MM.1S (cell line): ENCODE measurements around the gene LRRC25.

Source experiments
- DNase-seq: peaks from one replicate; pipeline ENCODE4 v3.0.0-alpha.2; 2015
- H2AFZ ChIP-seq: fragments of 300-600 bp; sonication (generic); 2 replicates; pipeline ENCODE4 v1.6.0; 2016; ENCODE audit warnings: antibody characterized with exemption, low read length
- H3F3A ChIP-seq: fragments of 300-600 bp; sonication (generic); 2 replicates; pipeline ENCODE4 v1.6.1; 2016; ENCODE audit warnings: mild to moderate bottlenecking, antibody characterized with exemption, low read length, moderate library complexity, mixed read lengths; ENCODE audit not compliant: insufficient read depth
- H3K27ac ChIP-seq: fragments of 300-600 bp; sonication (generic); 2 replicates; pipeline ENCODE4 v1.5.1; 2016; ENCODE audit warnings: mild to moderate bottlenecking, low read length
- H3K27me3 ChIP-seq: fragments of 300-600 bp; sonication (generic); replicated peaks from 2 replicates; pipeline ENCODE4 v1.6.0; 2016; ENCODE audit warnings: low read length; ENCODE audit not compliant: insufficient read depth
- H3K36me3 ChIP-seq: fragments of 300-600 bp; sonication (generic); replicated peaks from 2 replicates; pipeline ENCODE4 v1.6.1; 2016; ENCODE audit warnings: mild to moderate bottlenecking, low read length, mixed read lengths; ENCODE audit not compliant: insufficient read depth
- H3K4me1 ChIP-seq: fragments of 300-600 bp; sonication (generic); 2 replicates; pipeline ENCODE4 v1.6.1; 2016; ENCODE audit warnings: low read length, mixed read lengths
- H3K4me2 ChIP-seq: fragments of 300-600 bp; sonication (generic); 2 replicates; pipeline ENCODE4 v1.6.0; 2016; ENCODE audit warnings: low read depth, low read length
- H3K4me3 ChIP-seq: fragments of 300-600 bp; sonication (generic); 2 replicates; pipeline ENCODE4 v1.5.1; 2016; ENCODE audit warnings: low read length, mixed read lengths
- H3K79me2 ChIP-seq: fragments of 300-600 bp; sonication (generic); 2 replicates; pipeline ENCODE4 v1.6.1; 2016; ENCODE audit warnings: mixed run types, low read length, mixed read lengths
- H3K9ac ChIP-seq: fragments of 300-600 bp; sonication (generic); 2 replicates; pipeline ENCODE4 v1.6.1; 2016; ENCODE audit warnings: low read length, mixed read lengths
- H3K9me2 ChIP-seq: fragments of 300-600 bp; sonication (generic); replicated peaks from 2 replicates; pipeline ENCODE4 v1.6.1; 2016; ENCODE audit warnings: mild to moderate bottlenecking, low read length, mixed read lengths; ENCODE audit not compliant: insufficient read depth
- H3K9me3 ChIP-seq: fragments of 300-600 bp; sonication (generic); replicated peaks from 2 replicates; pipeline ENCODE4 v1.6.1; 2016; ENCODE audit warnings: mild to moderate bottlenecking, low read length, mixed read lengths; ENCODE audit not compliant: insufficient read depth
- H4K20me1 ChIP-seq: fragments of 300-600 bp; sonication (generic); 2 replicates; pipeline ENCODE4 v1.6.1; 2016; ENCODE audit warnings: mild to moderate bottlenecking, low read length, moderate library complexity, mixed read lengths; ENCODE audit not compliant: insufficient read depth
- CTCF ChIP-seq: fragments of 300-600 bp; sonication (generic); IDR thresholded peaks from 2 replicates; pipeline ENCODE4 v1.5.1; 2016; ENCODE audit warnings: antibody characterized with exemption, low read length, mixed read lengths
- EZH2 ChIP-seq: fragments of 300-600 bp; sonication (generic); optimal IDR thresholded peaks from 2 replicates; pipeline ENCODE3; 2017; ENCODE audit warnings: low read depth, mild to moderate bottlenecking, antibody characterized with exemption, low read length, mixed read lengths
- EZH2phosphoT487 ChIP-seq: fragments of 300-600 bp; sonication (generic); IDR thresholded peaks from 2 replicates; pipeline ENCODE4 v1.6.1; 2018; ENCODE audit warnings: antibody characterized with exemption, low read length

Gene LRRC25

GRCh38 chr19:18443406-18443805, 46.0 kb upstream of the LRRC25 start:
- H3K4me3 ChIP-seq, result no peak overlapping the region
- H4K20me1 ChIP-seq, result no peaks in the 10 kb centered on the region; the same call in 1 of the 2 replicates
- H3K9me3 ChIP-seq, result no peaks in the 10 kb centered on the region
- H3K27ac ChIP-seq, result no peak overlapping the region
- no peak overlapping the region for H2AFZ ChIP-seq
- TF ChIP-seq CTCF (no peak), EZH2phosphoT487 (no peak), EZH2 (no peak)
- H3K27me3 ChIP-seq, result no peaks in the 10 kb centered on the region
- no peaks in the 10 kb centered on the region for H3K9me2 ChIP-seq
- H3F3A ChIP-seq, result peaks cover 17% of the 10 kb centered on the region; the same call in 1 of the 2 replicates
- H3K36me3 ChIP-seq, result peaks cover 6% of the 10 kb centered on the region; the same call in 1 of the 2 replicates
- H3K4me1 ChIP-seq, result no peaks in the 10 kb centered on the region
- no peak overlapping the region for H3K9ac ChIP-seq
- no peak for DNase-seq
- no peak overlapping the region for H3K4me2 ChIP-seq
- peaks cover 10% of the 10 kb centered on the region for H3K79me2 ChIP-seq

- TF ChIP-seq EZH2 (no peak), EZH2phosphoT487 (no peak), CTCF (no peak)
- H3K9ac ChIP-seq, result no peak overlapping the region
Observed at GRCh38 chr19:18442941-18443340, 45.5 kb upstream of the LRRC25 start.

GRCh38 chr19:18441804-18442788, 44.7 kb upstream of the LRRC25 start:
- Histone ChIP-seq H3K79me2 (peaks cover 6% of the 10 kb centered on the region), H3K27me3 (no peaks in the 10 kb centered on the region), H2AFZ (no peak overlapping the region), H3K27ac (no peak overlapping the region), H3K36me3 (peaks cover 6% of the 10 kb centered on the region; the same call in 1 of the 2 replicates), H3F3A (peaks cover 17% of the 10 kb centered on the region; the same call in 1 of the 2 replicates), H3K9me3 (no peaks in the 10 kb centered on the region), H3K4me3 (no peak overlapping the region), H3K9ac (no peak overlapping the region), H4K20me1 (no peaks in the 10 kb centered on the region), H3K9me2 (no peaks in the 10 kb centered on the region), H3K4me2 (no peak overlapping the region), H3K4me1 (no peaks in the 10 kb centered on the region)
- no peak for DNase-seq
- no peak for TF ChIP-seq EZH2
- no peak for TF ChIP-seq CTCF
- TF ChIP-seq EZH2phosphoT487, result no peak

More at GRCh38 chr19:18442941-18443340, 45.5 kb upstream of the LRRC25 start:
- H3K79me2 ChIP-seq, result peaks cover 6% of the 10 kb centered on the region
- H3K4me2 ChIP-seq, result no peak overlapping the region
- DNase-seq, result no peak
- H3F3A ChIP-seq, result peaks cover 17% of the 10 kb centered on the region; the same call in 1 of the 2 replicates
- no peak overlapping the region for H3K27ac ChIP-seq
- no peaks in the 10 kb centered on the region for H4K20me1 ChIP-seq
- no peaks in the 10 kb centered on the region for H3K27me3 ChIP-seq
- H3K4me3 ChIP-seq, result no peak overlapping the region
- no peak overlapping the region for H2AFZ ChIP-seq
- H3K36me3 ChIP-seq, result peaks cover 6% of the 10 kb centered on the region; the same call in 1 of the 2 replicates
- no peaks in the 10 kb centered on the region for H3K9me2 ChIP-seq
- H3K4me1 ChIP-seq, result no peaks in the 10 kb centered on the region
- no peaks in the 10 kb centered on the region for H3K9me3 ChIP-seq
